GM10266 (cell line): Measurements from ENCODE around the gene GDPD4.

Experiments
- DNase-seq: peaks from one replicate; pipeline ENCODE4 v3.0.0; 2012; ENCODE audit errors: extremely low spot score
- TF ChIP-seq, protein P1 (sequence below): IDR thresholded peaks from 2 replicates; pipeline ENCODE4 v1.5.1; 2012; ENCODE audit warnings: mild to moderate bottlenecking, low read depth; ENCODE audit not compliant: control insufficient read depth, insufficient read depth; ENCODE audit errors: missing control alignments

GDPD4 gene

DNA sequence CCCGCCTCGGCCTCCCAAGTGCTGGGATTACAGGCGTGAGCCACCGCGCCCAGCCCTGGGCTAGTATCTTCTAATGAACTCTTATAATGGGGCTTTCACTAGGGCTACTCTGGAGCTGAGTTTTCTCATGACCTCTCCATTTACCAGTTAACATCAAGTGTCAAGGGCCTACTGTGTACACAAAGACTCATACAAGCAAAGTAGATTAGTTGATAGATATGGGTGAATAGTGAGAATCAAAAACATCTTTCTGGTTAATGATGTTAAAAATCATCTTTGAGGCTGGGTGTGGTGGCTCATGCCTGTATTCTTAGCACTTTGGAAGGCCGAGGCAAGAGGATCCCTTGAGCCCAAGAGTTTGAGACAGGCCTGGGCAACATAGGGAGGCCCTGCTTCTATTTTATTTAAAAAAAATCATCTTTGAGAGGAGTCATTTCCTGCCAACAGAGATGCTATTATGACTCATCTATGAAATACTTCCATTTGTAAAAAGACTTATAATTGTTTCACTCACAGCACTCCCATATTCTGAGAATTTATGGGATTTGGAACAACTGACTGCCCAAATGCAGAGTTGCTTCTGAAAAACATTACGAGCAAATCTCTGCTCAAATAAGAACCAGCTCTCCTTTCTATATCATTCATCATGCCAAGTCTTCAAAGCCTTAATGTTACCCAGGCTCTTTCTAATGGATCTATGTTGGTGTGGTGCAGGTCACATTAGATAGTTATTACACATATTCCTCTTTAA is 57.0 kb downstream of the GDPD4 start:
- DNase-seq, result no peak
- TF ChIP-seq, protein P1, sequence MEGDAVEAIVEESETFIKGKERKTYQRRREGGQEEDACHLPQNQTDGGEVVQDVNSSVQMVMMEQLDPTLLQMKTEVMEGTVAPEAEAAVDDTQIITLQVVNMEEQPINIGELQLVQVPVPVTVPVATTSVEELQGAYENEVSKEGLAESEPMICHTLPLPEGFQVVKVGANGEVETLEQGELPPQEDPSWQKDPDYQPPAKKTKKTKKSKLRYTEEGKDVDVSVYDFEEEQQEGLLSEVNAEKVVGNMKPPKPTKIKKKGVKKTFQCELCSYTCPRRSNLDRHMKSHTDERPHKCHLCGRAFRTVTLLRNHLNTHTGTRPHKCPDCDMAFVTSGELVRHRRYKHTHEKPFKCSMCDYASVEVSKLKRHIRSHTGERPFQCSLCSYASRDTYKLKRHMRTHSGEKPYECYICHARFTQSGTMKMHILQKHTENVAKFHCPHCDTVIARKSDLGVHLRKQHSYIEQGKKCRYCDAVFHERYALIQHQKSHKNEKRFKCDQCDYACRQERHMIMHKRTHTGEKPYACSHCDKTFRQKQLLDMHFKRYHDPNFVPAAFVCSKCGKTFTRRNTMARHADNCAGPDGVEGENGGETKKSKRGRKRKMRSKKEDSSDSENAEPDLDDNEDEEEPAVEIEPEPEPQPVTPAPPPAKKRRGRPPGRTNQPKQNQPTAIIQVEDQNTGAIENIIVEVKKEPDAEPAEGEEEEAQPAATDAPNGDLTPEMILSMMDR, result no peak

DNA sequence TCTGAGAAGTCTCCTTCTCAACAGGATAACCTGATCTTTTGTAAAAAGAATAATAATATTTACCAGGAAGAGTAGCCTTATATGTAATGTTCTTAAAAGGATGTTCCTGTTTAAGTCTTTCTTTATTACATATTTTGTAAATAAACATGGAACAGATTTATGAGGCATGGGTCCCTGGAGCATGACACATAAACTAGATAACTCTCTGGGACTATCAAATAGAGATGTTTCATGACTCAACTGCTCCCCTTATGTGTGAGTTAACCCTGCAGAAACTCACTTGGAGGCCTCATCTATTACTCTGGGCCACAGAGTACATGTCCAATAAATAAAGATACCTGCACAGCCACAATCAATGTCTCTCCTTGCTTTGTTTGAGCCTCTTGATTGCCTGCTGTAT is 64.6 kb downstream of the GDPD4 start:
- TF ChIP-seq, protein P1, result no peak
- no peak for DNase-seq

DNA sequence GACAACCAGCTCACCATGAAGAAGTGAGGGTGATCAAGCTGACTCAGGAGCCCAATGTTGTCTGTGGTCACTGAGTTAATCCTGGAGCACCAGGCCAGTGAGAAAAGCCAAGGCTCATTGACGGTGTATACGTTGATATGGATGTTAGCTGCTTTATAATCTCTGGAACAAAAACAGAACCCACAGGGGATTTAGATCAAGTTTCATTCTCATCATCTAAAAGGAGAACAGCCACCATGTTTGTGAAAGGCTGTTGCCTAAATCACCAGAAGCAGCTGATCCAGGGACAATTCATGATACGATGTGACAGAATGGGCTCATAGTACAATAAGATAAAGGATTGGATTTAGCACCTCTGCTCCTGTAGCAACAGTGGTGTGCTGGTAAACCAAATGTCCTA is 68.5 kb downstream of the GDPD4 start:
- no peak for DNase-seq
- TF ChIP-seq, protein P1, result no peak

DNA sequence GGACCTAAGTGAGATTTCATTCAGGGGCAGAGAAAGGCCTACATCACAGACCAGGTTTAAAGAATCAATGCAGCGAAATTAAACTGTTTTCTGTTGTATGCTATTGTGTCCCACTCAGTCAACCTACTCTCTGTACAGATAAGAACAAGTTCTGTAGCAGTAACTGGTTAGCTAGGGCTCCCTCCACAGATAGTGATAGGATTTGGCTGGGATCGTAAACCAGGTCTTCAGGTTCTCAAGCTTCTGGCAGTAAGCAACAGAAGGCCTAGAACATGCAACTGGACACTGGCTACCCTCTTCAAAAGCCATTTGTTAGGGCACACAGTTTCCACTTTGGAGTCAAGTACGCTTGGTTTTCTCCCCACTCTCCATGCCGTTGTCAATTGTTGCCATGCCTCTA is 69.2 kb downstream of the GDPD4 start:
- no peak for DNase-seq
- TF ChIP-seq, protein P1, result no peak

DNA sequence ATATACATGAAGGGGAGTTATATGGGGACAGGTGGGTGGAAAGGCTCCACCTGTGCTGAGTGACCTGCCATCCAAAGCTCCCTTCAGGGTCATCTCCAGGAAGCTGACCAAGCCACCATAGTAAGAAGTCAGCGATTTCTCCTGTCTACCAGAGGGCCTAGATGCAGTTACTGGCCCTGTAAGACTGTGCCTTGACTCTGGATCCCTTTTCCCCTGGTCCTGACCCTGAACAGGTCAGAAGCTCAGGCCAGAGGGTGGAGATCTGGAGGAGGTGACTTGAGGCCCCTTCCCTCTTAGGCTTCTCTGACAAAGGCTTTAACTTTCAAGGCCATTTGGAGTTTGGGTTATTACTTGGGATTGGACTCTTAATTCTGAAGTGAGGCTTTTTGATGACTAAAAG is 69.7 kb downstream of the GDPD4 start:
- DNase-seq, result no peak
- TF ChIP-seq, protein P1, result no peak

DNA sequence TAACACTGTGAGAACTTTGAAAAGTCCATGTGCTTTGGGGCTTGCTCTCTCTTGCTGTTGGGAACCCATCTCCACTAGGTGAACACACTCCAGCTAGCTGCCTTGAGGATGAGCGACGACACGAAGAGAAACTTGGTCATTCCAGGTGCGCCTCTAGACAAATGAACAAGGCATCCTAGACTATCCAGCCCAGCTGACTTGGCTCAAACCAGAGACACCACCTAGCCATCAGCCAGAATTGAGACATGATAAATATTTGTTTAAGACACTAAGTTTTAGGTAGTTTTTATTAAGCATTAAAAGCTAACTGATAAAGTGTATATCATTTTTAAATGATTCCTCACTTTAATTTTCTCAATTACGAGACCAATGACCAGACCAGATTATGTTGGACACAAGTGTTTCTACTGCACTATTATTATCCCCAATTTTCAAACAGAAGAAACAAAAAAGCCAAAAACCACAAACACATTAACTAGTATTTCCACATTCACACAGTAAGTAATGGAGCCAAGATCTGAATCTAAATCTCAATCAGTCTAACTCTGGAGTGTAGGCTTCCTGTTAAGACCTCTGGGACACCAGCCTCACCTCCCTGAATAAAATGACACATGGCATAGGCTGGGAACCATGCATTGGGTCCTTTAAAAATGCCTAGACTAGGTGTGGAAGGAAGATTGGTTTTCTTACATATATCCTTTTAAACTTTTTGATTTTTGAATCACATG is 70.4 kb downstream of the GDPD4 start:
- DNase-seq, result no peak
- TF ChIP-seq, protein P1, result no peak

DNA sequence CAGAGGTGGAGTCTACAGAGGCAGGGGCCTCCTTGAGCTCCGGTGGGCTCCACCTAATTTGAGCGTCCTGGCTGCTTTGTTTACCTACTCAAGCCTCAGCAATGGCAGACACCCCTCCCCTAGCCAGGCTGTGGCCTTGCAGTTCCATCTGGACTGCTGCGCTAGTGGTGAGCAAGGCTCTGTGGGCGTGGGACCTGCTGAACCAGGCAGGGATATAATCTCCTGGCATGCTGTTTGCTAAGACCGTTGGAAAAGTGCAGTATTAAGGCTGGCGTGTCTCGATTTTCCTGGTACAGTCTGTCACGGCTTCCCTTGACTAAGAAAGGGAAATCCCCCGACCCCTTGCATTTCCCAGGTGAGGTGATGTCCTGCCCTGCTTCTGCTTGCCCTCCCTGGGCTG is 77.7 kb downstream of the GDPD4 start:
- TF ChIP-seq, protein P1, result no peak
- DNase-seq, result no peak
